ENCODE results near the gene AMMECR1.
"Not testable (repeated sequence)": the region's sequence is repeated elsewhere in the genome, so short reads cannot be mapped to it uniquely, and the experiment has no call there.

AMMECR1 gene

GRCh38 chrX:110317820-110318663 lies at the start of gene AMMECR1:
Gene AMMECR1, minus strand, starts transcription at chrX:110318085. Its CDS starts 14 bp downstream, at chrX:110318071.
- peak; percentile 58 for DNase-seq (ENCODE audit: low read depth, low spot score)
- H3K4me1 ChIP-seq (ENCODE audit: insufficient read depth, insufficient read length): no peaks in the 10 kb centered on the region
- peaks cover 16% of the 10 kb centered on the region for H3K27me3 ChIP-seq (ENCODE audit: insufficient read depth, insufficient read length)

GRCh38 chrX:110363244-110363643 lies 45.4 kb upstream of the AMMECR1 start:
- Histone ChIP-seq H3K27me3 (ENCODE audit: insufficient read depth, insufficient read length) (no peaks in the 10 kb centered on the region), H3K36me3 (ENCODE audit: insufficient read depth, insufficient read length, low read length) (no peaks in the 10 kb centered on the region), H3K9me3 (ENCODE audit: insufficient read depth, low read length) (no peaks in the 10 kb centered on the region), H3K4me1 (ENCODE audit: insufficient read depth, insufficient read length) (no peaks in the 10 kb centered on the region), H3K4me3 (ENCODE audit: insufficient read length, low read depth) (no peak overlapping the region), H3K9ac (ENCODE audit: insufficient read length, low read depth) (no peak overlapping the region)
- no peak for DNase-seq (ENCODE audit: low read depth, low spot score)
- TF ChIP-seq YY1 (IDR thresholded peaks at IDR 0.05; ENCODE audit: insufficient read depth, insufficient read length) (no peak), ZNF274 (IDR thresholded peaks at IDR 0.05; ENCODE audit: low read depth, low read length) (no peak), SUZ12 (IDR thresholded peaks at IDR 0.05; ENCODE audit: extremely low read depth, insufficient read depth, insufficient read length) (no peak)

More at GRCh38 chrX:110317820-110318663, at the start of gene AMMECR1:
- no peaks in the 10 kb centered on the region for H3K36me3 ChIP-seq (ENCODE audit: insufficient read depth, insufficient read length, low read length)
- H3K9me3 ChIP-seq (ENCODE audit: insufficient read depth, low read length): no peaks in the 10 kb centered on the region
- H3K9ac ChIP-seq (ENCODE audit: insufficient read length, low read depth): peak within 1 kb of the TSS; percentile 91
- H3K4me3 ChIP-seq (ENCODE audit: insufficient read length, low read depth): peak within 1 kb of the TSS; percentile 91
- TF ChIP-seq YY1 (IDR thresholded peaks at IDR 0.05; ENCODE audit: insufficient read depth, insufficient read length) (peak; percentile 77), SUZ12 (IDR thresholded peaks at IDR 0.05; ENCODE audit: extremely low read depth, insufficient read depth, insufficient read length) (no peak), ZNF274 (IDR thresholded peaks at IDR 0.05; ENCODE audit: low read depth, low read length) (no peak)

- Histone ChIP-seq H3K27me3 (ENCODE audit: insufficient read depth, insufficient read length) (no peaks in the 10 kb centered on the region), H3K36me3 (ENCODE audit: insufficient read depth, insufficient read length, low read length) (no peaks in the 10 kb centered on the region), H3K4me1 (ENCODE audit: insufficient read depth, insufficient read length) (no peaks in the 10 kb centered on the region), H3K4me3 (ENCODE audit: insufficient read length, low read depth) (no peak overlapping the region), H3K9me3 (ENCODE audit: insufficient read depth, low read length) (no peaks in the 10 kb centered on the region), H3K9ac (ENCODE audit: insufficient read length, low read depth) (no peak overlapping the region)
- TF ChIP-seq ZNF274 (IDR thresholded peaks at IDR 0.05; ENCODE audit: low read depth, low read length) (no peak), YY1 (IDR thresholded peaks at IDR 0.05; ENCODE audit: insufficient read depth, insufficient read length) (no peak), SUZ12 (IDR thresholded peaks at IDR 0.05; ENCODE audit: extremely low read depth, insufficient read depth, insufficient read length) (no peak)
- no peak for DNase-seq (ENCODE audit: low read depth, low spot score)
These were observed 41.4 kb upstream of the AMMECR1 start for GRCh38 chrX:110359273-110359672.

- no peaks in the 10 kb centered on the region for H3K9me3 ChIP-seq (ENCODE audit: insufficient read depth, low read length)
- TF ChIP-seq YY1 (IDR thresholded peaks at IDR 0.05; ENCODE audit: insufficient read depth, insufficient read length) (no peak), SUZ12 (IDR thresholded peaks at IDR 0.05; ENCODE audit: extremely low read depth, insufficient read depth, insufficient read length) (no peak), ZNF274 (IDR thresholded peaks at IDR 0.05; ENCODE audit: low read depth, low read length) (no peak)
- DNase-seq (ENCODE audit: low read depth, low spot score): no peak
- H3K4me3 ChIP-seq (ENCODE audit: insufficient read length, low read depth): no peak within 1 kb of the TSS
- H3K4me1 ChIP-seq (ENCODE audit: insufficient read depth, insufficient read length): no peaks in the 10 kb centered on the region
- H3K27me3 ChIP-seq (ENCODE audit: insufficient read depth, insufficient read length): no peaks in the 10 kb centered on the region
- no peaks in the 10 kb centered on the region for H3K36me3 ChIP-seq (ENCODE audit: insufficient read depth, insufficient read length, low read length)
- no peak within 1 kb of the TSS for H3K9ac ChIP-seq (ENCODE audit: insufficient read length, low read depth)
These were observed 40.7 kb upstream of the AMMECR1 start, which contains the start of gene RTL9 for GRCh38 chrX:110358548-110358947. Gene RTL9, plus strand, starts transcription at chrX:110358848. Its CDS starts 91,770 bp downstream, at chrX:110450618.

GRCh38 chrX:110346681-110347080 lies 28.8 kb upstream of the AMMECR1 start:
- Histone ChIP-seq H3K36me3 (ENCODE audit: insufficient read depth, insufficient read length, low read length) (no peaks in the 10 kb centered on the region), H3K9me3 (ENCODE audit: insufficient read depth, low read length) (no peaks in the 10 kb centered on the region), H3K4me3 (ENCODE audit: insufficient read length, low read depth) (no peak overlapping the region), H3K9ac (ENCODE audit: insufficient read length, low read depth) (no peak overlapping the region), H3K27me3 (ENCODE audit: insufficient read depth, insufficient read length) (no peaks in the 10 kb centered on the region), H3K4me1 (ENCODE audit: insufficient read depth, insufficient read length) (no peaks in the 10 kb centered on the region)
- TF ChIP-seq ZNF274 (IDR thresholded peaks at IDR 0.05; ENCODE audit: low read depth, low read length): no peak
- DNase-seq (ENCODE audit: low read depth, low spot score): no peak

GRCh38 chrX:110341189-110342035 lies 23.5 kb upstream of the AMMECR1 start:
- Histone ChIP-seq H3K4me1 (ENCODE audit: insufficient read depth, insufficient read length) (no peaks in the 10 kb centered on the region), H3K9ac (ENCODE audit: insufficient read length, low read depth) (no peak overlapping the region), H3K4me3 (ENCODE audit: insufficient read length, low read depth) (no peak overlapping the region), H3K9me3 (ENCODE audit: insufficient read depth, low read length) (no peaks in the 10 kb centered on the region), H3K36me3 (ENCODE audit: insufficient read depth, insufficient read length, low read length) (no peaks in the 10 kb centered on the region), H3K27me3 (ENCODE audit: insufficient read depth, insufficient read length) (no peaks in the 10 kb centered on the region)
- TF ChIP-seq ZNF274 (IDR thresholded peaks at IDR 0.05; ENCODE audit: low read depth, low read length) (no peak), YY1 (IDR thresholded peaks at IDR 0.05; ENCODE audit: insufficient read depth, insufficient read length) (no peak)
- DNase-seq (ENCODE audit: low read depth, low spot score): no peak

- TF ChIP-seq ZNF274 (IDR thresholded peaks at IDR 0.05; ENCODE audit: low read depth, low read length): no peak
- no peak for TF ChIP-seq SUZ12 (IDR thresholded peaks at IDR 0.05; ENCODE audit: extremely low read depth, insufficient read depth, insufficient read length)
- no peak for DNase-seq (ENCODE audit: low read depth, low spot score)
- no peak overlapping the region for H3K4me3 ChIP-seq (ENCODE audit: insufficient read length, low read depth)
- no peaks in the 10 kb centered on the region for H3K4me1 ChIP-seq (ENCODE audit: insufficient read depth, insufficient read length)
- H3K9ac ChIP-seq (ENCODE audit: insufficient read length, low read depth): no peak overlapping the region
- H3K27me3 ChIP-seq (ENCODE audit: insufficient read depth, insufficient read length): no peaks in the 10 kb centered on the region
- no peaks in the 10 kb centered on the region for H3K9me3 ChIP-seq (ENCODE audit: insufficient read depth, low read length)
- H3K36me3 ChIP-seq (ENCODE audit: insufficient read depth, insufficient read length, low read length): no peaks in the 10 kb centered on the region
These were observed 21.1 kb upstream of the AMMECR1 start for GRCh38 chrX:110338935-110339334.

- not testable (repeated sequence) for H3K9me3 ChIP-seq (ENCODE audit: insufficient read depth, low read length); DNase-seq (ENCODE audit: low read depth, low spot score); H3K27me3 ChIP-seq (ENCODE audit: insufficient read depth, insufficient read length); H3K4me3 ChIP-seq (ENCODE audit: insufficient read length, low read depth); H3K4me1 ChIP-seq (ENCODE audit: insufficient read depth, insufficient read length); H3K9ac ChIP-seq (ENCODE audit: insufficient read length, low read depth); H3K36me3 ChIP-seq (ENCODE audit: insufficient read depth, insufficient read length, low read length)
These were observed 15.6 kb upstream of the AMMECR1 start for GRCh38 chrX:110333458-110333857.
